PC-9 (cell line): Measurements from ENCODE around the gene LYST.

Source experiments
- EZH2 ChIP-seq: fragments of 200-600 bp; sonication (generic); IDR thresholded peaks from 2 replicates; pipeline ENCODE4 v1.8.0; 2017; ENCODE audit warnings: antibody characterized with exemption, low read depth
- TF ChIP-seq, protein P1 (sequence below): fragments of 200-600 bp; sonication (generic); conservative IDR thresholded peaks from 2 replicates; pipeline ENCODE4 v1.6.1; 2017; ENCODE audit warnings: mixed run types, antibody characterized with exemption, mild to moderate bottlenecking, moderate library complexity

DNA sequence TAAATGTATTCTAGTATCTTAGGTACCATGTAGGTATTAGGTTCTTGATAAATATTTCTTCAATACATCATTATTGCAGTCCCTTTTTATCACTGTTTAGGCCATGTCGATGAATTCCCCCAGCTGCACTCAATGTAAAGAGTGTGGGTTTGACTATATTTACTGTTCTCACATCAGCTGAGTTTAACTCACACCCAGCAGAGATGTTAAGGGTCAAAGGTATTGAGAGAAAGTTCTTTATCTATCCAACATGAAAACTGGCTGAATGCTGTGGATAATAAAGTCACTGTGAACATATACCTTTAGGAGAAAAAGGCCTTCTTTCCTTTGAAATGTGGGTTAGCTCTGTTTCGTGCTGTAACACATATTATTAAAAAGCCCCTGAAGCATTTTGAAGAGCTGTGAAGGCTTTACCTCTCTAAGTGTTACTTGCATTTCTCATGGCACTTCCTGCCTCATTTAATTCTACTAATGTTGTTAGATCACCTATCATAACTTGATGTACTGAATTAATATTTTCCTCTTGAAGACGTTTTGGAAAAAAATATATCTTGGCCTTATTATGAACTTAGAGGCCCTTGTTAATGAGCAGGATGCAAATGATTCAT, 19.1 kb upstream of the LYST start:
- TF ChIP-seq, protein P1, sequence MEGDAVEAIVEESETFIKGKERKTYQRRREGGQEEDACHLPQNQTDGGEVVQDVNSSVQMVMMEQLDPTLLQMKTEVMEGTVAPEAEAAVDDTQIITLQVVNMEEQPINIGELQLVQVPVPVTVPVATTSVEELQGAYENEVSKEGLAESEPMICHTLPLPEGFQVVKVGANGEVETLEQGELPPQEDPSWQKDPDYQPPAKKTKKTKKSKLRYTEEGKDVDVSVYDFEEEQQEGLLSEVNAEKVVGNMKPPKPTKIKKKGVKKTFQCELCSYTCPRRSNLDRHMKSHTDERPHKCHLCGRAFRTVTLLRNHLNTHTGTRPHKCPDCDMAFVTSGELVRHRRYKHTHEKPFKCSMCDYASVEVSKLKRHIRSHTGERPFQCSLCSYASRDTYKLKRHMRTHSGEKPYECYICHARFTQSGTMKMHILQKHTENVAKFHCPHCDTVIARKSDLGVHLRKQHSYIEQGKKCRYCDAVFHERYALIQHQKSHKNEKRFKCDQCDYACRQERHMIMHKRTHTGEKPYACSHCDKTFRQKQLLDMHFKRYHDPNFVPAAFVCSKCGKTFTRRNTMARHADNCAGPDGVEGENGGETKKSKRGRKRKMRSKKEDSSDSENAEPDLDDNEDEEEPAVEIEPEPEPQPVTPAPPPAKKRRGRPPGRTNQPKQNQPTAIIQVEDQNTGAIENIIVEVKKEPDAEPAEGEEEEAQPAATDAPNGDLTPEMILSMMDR, result no peak
- TF ChIP-seq EZH2, result no peak
